Esophagus squamous epithelium (tissue), 5 donors: ENCODE measurements around the gene R3HCC1L. TPM values are rescaled to one million over a fixed set of nuclear protein-coding genes. Genes with fewer than 3 reads are reported as not detected.
"Not testable (repeated sequence)": the region's sequence is repeated elsewhere in the genome, so short reads cannot be mapped to it uniquely, and the experiment has no call there.

Experiments used
- DNase-seq: peaks from one replicate; lab custom pipeline; 2025; lab: John Stamatoyannopoulos, UW
- H3K27ac ChIP-seq, 4 donors: fragments of 200-600 bp; sonication (generic); one replicate each; pipeline ENCODE4 v1.5.1; 2016 to 2019; ENCODE audit warnings: mild to moderate bottlenecking in 1 of 4
- H3K27me3 ChIP-seq, 4 donors: fragments of 200-600 bp; sonication (generic); 1 replicate in 3 of 4; 2 replicates in 1 of 4; pipeline versions ENCODE4 v1.5.1 to v1.6.0; 2017 to 2021; ENCODE audit warnings: antibody characterized with exemption in 1 of 4
- H3K36me3 ChIP-seq, 3 donors: fragments of 200-600 bp; sonication (generic); one replicate each; pipeline ENCODE4 v1.5.1; 2016 to 2019
- H3K4me1 ChIP-seq, 3 donors: fragments of 200-600 bp; sonication (generic); one replicate each; pipeline ENCODE4 v1.5.1; 2017 to 2019
- H3K4me3 ChIP-seq, 4 donors: fragments of 200-600 bp; sonication (generic); 1 replicate in 3 of 4; 2 replicates in 1 of 4; pipeline ENCODE4 v1.5.1; 2016 to 2019; ENCODE audit warnings: mild to moderate bottlenecking in 2 of 4, moderate library complexity in 1 of 4
- H3K9me3 ChIP-seq, 3 donors: fragments of 200-600 bp; sonication (generic); one replicate each; pipeline ENCODE4 v1.5.1; 2016 to 2019
- POLR2A ChIP-seq, 4 donors: fragments of 450-650 bp; IDR thresholded peaks; one replicate each; pipeline ENCODE4 v1.6.1; 2017; ENCODE audit warnings: antibody characterized with exemption in 4 of 4, mild to moderate bottlenecking in 4 of 4, moderate library complexity in 3 of 4
- WGBS, 2 donors: methylation state at CpG; one replicate each; pipeline ENCODE4 v1.1.5; 2018; 5-methylcytosine and 5-hydroxymethylcytosine counted together
- intact Hi-C: fragments of 100-400 bp; cut with DNase I; formaldehyde crosslinking; loops from one replicate; pipeline ENCODE4 v1.15.0; 2022
- total RNA-seq, 4 donors: library from RNA; depleted of rRNA; stranded (reverse); fragments of >200 nt; gene quantifications; one replicate each; pipeline ENCODE4 v1.1.0, GENCODE V29; 2016
- TF ChIP-seq, protein P1 (sequence below), 6 experiments: fragments of 450-650 bp in 4 of 6; fragments of 200-600 bp in 2 of 6; sonication (generic) in 2 of 6; IDR thresholded peaks; one replicate each; pipeline ENCODE4 v1.5.1; 2016 to 2019; ENCODE audit warnings: antibody characterized with exemption in 6 of 6, mild to moderate bottlenecking in 4 of 6, moderate library complexity in 4 of 6
- donor health status: DM: yes; HTN: yes; CAD: no.

R3HCC1L gene
- total RNA-seq, 4 donors from 2014 or later: 5.5 to 12.5 (median 10.1) TPM

DNA sequence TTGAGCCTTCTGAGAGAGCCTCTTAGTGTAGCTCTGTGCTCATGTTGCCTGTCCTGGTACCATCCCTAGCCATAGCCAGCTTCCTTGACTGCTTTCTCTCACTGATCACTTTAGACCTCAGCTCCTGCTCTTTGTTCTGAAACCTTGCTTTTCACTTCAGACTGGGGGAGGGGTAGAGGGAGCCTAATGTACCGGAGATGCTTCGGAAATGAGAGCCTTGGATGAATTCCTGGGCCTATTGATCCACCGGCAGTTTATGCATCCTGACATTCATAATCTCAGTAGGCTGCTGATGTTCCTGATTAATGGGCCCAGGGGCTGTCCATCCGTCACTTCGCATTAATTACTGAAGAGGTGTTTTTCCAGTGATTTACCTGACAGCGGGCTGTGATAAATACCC is 38.8 kb downstream of the R3HCC1L start:
- intact Hi-C loops: no loop called here
- Histone ChIP-seq H3K36me3 (peaks cover 0 to 21% (median 0%) of the 10 kb centered on the region in 3 donors), H3K9me3 (no peaks in the 10 kb centered on the region), H3K27ac (no peak overlapping the region), H3K4me3 (no peak overlapping the region), H3K4me1 (peaks cover 0 to 14% (median 0%) of the 10 kb centered on the region in 3 donors), H3K27me3 (no peaks in the 10 kb centered on the region)
- 97% methylated on average over 5 to 6 of the region's 6 CpGs for WGBS, 2 donors
- TF ChIP-seq, protein P1, sequence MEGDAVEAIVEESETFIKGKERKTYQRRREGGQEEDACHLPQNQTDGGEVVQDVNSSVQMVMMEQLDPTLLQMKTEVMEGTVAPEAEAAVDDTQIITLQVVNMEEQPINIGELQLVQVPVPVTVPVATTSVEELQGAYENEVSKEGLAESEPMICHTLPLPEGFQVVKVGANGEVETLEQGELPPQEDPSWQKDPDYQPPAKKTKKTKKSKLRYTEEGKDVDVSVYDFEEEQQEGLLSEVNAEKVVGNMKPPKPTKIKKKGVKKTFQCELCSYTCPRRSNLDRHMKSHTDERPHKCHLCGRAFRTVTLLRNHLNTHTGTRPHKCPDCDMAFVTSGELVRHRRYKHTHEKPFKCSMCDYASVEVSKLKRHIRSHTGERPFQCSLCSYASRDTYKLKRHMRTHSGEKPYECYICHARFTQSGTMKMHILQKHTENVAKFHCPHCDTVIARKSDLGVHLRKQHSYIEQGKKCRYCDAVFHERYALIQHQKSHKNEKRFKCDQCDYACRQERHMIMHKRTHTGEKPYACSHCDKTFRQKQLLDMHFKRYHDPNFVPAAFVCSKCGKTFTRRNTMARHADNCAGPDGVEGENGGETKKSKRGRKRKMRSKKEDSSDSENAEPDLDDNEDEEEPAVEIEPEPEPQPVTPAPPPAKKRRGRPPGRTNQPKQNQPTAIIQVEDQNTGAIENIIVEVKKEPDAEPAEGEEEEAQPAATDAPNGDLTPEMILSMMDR (IDR thresholded peaks at IDR 0.05): no peak
- no peak for TF ChIP-seq POLR2A (IDR thresholded peaks at IDR 0.05)
- DNase-seq: no peak

DNA sequence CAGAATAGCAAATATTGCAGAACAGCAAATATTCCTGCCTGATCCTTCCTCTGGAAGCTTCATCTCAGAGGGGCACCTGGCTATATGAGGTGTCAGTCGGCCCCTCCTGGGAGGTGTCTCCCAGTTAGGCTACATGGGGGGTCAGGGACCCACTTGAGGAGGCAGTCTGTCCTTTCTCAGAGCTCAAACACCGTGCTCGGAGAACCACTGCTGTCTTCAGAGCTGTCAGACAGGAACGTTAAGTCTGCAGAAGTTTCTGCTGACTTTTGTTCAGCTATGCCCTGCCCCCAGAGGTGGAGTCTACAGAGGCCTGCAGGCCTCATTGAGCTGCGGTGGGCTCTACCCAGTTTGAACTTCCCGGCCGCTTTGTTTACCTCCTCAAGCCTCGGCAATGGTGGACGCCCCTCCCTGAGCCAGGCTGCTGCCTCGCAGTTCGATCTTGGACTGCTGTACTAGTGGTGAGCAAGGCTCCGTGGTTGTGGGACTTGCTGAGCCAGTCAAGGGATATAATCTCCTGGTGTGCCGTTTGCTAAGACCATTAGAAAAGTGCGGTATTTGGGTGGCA is 48.0 kb downstream of the R3HCC1L start:
- peaks cover 0 to 34% (median 4%) of the 10 kb centered on the region in 3 donors for H3K36me3 ChIP-seq
- H3K4me1 ChIP-seq, H3K27ac ChIP-seq, DNase-seq, H3K9me3 ChIP-seq, H3K4me3 ChIP-seq, H3K27me3 ChIP-seq, intact Hi-C loops: not testable (repeated sequence)
- 93% methylated on average over 9 of the region's 14 CpGs; no CpG with 5 or more reads in 1 of the 2 donors for WGBS, 2 donors

DNA sequence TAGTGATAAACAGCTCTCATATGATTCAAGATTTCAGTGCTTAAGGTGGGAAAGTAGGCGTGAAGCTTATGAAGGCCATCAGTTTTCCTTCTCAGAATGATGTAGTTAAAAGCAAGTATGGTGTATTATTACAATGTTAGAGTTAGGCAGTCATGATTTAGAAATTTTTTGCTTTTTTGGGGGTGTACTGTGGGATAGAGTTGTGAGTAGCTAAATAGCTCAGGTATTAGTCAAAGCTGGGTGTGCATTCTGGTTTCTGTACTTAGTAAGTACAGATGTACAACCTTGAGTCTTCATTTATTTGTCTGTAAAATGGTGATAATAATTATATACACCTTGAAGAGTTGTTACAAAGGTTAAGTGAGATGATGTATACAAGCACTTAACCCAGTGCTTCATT is 52.2 kb downstream of the R3HCC1L start:
- H3K4me1 ChIP-seq: no peaks in the 10 kb centered on the region
- H3K9me3 ChIP-seq: no peaks in the 10 kb centered on the region
- intact Hi-C loops: no loop called here
- no peak for DNase-seq
- no peak overlapping the region for H3K27ac ChIP-seq
- TF ChIP-seq, protein P1 (IDR thresholded peaks at IDR 0.05): no peak
- 96 to 100% methylated on average over 1 of the region's 1 CpG for whole genome bisulfite sequencing, 2 donors
- peaks cover 0 to 51% (median 4%) of the 10 kb centered on the region in 3 donors for H3K36me3 ChIP-seq
- no peaks in the 10 kb centered on the region for H3K27me3 ChIP-seq
- no peak overlapping the region for H3K4me3 ChIP-seq

DNA sequence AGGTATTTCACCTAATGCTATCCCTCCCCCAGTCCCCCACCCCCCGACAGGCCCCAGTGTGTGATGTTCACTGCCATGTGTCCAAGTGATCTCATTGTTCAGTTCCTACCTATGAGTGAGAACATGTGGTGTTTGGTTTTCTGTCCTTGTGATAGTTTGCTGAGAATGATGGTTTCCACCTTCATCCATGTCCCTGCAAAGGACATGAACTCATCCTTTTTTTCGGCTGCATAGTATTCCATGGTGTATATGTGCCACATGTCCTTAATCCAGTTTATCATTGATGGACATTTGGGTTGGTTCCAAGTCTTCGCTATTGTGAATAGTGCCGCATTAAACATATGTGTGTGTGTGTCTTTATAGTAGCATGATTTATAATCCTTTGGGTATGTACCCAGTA is 56.3 kb downstream of the R3HCC1L start:
- WGBS, 2 donors: 93 to 96% methylated on average over 4 of the region's 4 CpGs
- H3K4me1 ChIP-seq, DNase-seq, H3K27ac ChIP-seq, H3K4me3 ChIP-seq, H3K9me3 ChIP-seq, H3K27me3 ChIP-seq, intact Hi-C loops: not testable (repeated sequence)
- peaks cover 0 to 53% (median 0%) of the 10 kb centered on the region in 3 donors for H3K36me3 ChIP-seq

DNA sequence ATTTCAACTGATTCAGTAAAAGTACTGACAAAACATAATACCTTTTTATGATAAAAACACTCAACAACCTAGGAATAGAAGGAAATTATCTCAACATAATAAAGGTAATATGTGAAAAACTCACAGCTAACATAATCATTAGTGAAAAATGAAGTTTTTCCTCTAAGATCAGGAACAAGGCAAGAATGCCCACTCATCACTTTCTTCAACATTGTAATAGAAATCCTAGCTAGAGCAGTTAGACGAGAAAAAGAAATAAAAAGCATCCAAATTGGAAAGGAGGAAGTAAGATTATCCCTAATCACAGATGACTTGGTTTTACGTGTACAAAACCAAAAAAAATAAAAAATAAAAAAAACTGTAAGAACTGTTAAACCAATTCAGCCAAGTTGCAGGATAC is 58.6 kb downstream of the R3HCC1L start:
- Histone ChIP-seq H3K9me3 (peaks cover 0 to 8% (median 0%) of the 10 kb centered on the region in 3 donors), H3K4me3 (no peak overlapping the region), H3K27me3 (no peaks in the 10 kb centered on the region), H3K36me3 (peaks cover 0 to 39% (median 0%) of the 10 kb centered on the region in 3 donors), H3K4me1 (no peaks in the 10 kb centered on the region), H3K27ac (no peak overlapping the region)
- TF ChIP-seq, protein P1 (IDR thresholded peaks at IDR 0.05): no peak
- DNase-seq: no peak
- intact Hi-C loops: no loop called here
- whole genome bisulfite sequencing, 2 donors: 83 to 94% methylated on average over 2 of the region's 2 CpGs

DNA sequence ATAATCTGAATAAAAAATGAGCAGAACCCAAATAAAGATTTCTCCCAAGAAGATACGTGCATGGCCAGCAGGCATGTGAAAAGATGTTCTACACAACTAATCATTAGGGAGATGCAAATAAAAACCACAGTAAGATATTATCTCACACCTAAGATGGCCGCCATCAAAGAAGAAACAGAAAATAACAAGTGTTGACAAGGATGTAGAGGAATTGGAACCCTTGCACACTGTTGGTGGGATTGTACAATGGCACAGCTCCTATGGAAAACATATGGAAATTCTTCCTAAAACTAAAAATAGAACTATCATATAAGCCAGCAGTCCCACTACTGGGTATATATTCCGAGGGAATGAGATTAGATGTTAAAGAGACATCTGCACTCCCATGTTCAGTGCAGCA is 60.2 kb downstream of the R3HCC1L start:
- no peak for DNase-seq
- Histone ChIP-seq H3K9me3 (peaks cover 0 to 8% (median 0%) of the 10 kb centered on the region in 3 donors), H3K4me1 (no peaks in the 10 kb centered on the region), H3K27me3 (no peaks in the 10 kb centered on the region), H3K27ac (no peak overlapping the region), H3K4me3 (no peak overlapping the region), H3K36me3 (peaks cover 0 to 32% (median 0%) of the 10 kb centered on the region in 3 donors)
- WGBS, 2 donors: 93 to 98% methylated on average over 3 of the region's 3 CpGs
- intact Hi-C loops: no loop called here
- TF ChIP-seq, protein P1 (IDR thresholded peaks at IDR 0.05): no peak
- no peak for TF ChIP-seq POLR2A (IDR thresholded peaks at IDR 0.05)
